HG03097 (cell line): ENCODE data around the gene CXCL9.
"Not testable (repeated sequence)": the region's sequence is repeated elsewhere in the genome, so short reads cannot be mapped to it uniquely, and the experiment has no call there.

Experiments used
- ATAC-seq: cut with Tn5 transposase; IDR thresholded peaks from one replicate; pipeline ENCODE4 v1.9.1; 2021; ENCODE audit not compliant: unreplicated experiment, low FRiP score

Gene CXCL9

GRCh38 chr4:75963558-75963957 lies 43.8 kb downstream of the CXCL9 start:
- ATAC-seq, result no peak

GRCh38 chr4:75962072-75962471 lies 45.2 kb downstream of the CXCL9 start:
- not testable (repeated sequence) for ATAC-seq

DNA sequence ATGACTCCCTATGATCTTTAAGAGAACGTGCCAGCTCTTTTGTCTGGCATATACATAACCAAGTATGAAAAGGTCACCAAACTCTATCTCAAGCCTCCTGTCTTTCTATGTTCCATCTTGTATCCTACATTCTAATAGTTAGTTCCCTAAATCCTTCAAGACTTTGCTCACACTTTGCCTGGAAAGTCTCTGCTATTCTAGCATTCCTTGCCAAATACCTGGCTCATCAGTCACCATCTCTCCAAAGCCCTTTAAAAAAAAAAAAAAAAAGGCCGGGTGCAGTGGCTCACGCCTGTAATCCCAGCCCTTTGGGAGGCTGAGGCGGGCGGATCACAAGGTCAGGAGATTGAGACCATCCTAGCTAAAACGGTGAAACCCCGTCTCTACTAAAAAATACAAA lies 48.8 kb downstream of the CXCL9 start:
- ATAC-seq, result not testable (repeated sequence)

GRCh38 chr4:75954811-75955210 lies 52.5 kb downstream of the CXCL9 start:
- not testable (repeated sequence) for ATAC-seq

DNA sequence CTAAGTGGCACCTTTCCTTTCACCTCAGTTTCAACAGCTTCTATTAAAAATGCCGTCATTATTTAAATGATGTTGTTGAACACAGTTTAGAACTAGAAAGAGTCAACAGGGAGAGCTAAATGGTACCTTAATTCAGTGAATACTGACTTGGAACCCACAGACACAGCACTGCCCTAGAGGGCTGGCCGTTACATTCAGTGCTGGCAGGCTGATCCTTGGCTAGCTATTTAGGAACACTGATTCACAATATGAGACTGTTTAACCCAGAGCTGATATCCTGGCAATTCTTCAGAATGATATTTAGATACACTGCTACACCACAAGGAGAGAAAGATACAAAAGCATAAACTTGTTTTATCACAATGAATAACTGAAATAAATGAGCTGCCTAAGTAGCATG lies 53.8 kb downstream of the CXCL9 start:
- no peak for ATAC-seq
